Muscle layer of duodenum (tissue), 2 donors: ENCODE data around the gene FBRS.

ENCODE experiments used
- H3K27ac ChIP-seq: one replicate; pipeline ENCODE4 v1.7.0; 2013; ENCODE audit warnings: mild to moderate bottlenecking, low read length
- H3K27me3 ChIP-seq: one replicate; pipeline ENCODE4 v1.7.0; 2013; ENCODE audit warnings: low read depth, mild to moderate bottlenecking, control low read depth, low read length
- H3K36me3 ChIP-seq, 2 donors: one replicate each; pipeline ENCODE4 v1.7.0; 2013; ENCODE audit warnings: low read length in 2 of 2, control low read depth in 1 of 2, mild to moderate bottlenecking in 1 of 2; ENCODE audit not compliant: insufficient read depth in 2 of 2, control insufficient read depth in 1 of 2
- H3K4me1 ChIP-seq, 2 donors: one replicate each; pipeline ENCODE4 v1.7.0; 2013; ENCODE audit warnings: low read length in 2 of 2, mild to moderate bottlenecking in 2 of 2, control low read depth in 1 of 2, moderate library complexity in 1 of 2; ENCODE audit not compliant: insufficient read depth in 2 of 2, control insufficient read depth in 1 of 2
- H3K4me3 ChIP-seq, 2 donors: one replicate each; pipeline ENCODE4 v1.7.0; 2013; ENCODE audit warnings: low read length in 2 of 2, low read depth in 1 of 2, mild to moderate bottlenecking in 1 of 2
- H3K9me3 ChIP-seq, 2 donors: one replicate each; pipeline ENCODE4 v1.7.0; 2013; ENCODE audit warnings: low read length in 2 of 2, control low read depth in 1 of 2, mild to moderate bottlenecking in 1 of 2; ENCODE audit not compliant: control insufficient read depth in 1 of 2
- donor health status: healthy.

FBRS gene

DNA sequence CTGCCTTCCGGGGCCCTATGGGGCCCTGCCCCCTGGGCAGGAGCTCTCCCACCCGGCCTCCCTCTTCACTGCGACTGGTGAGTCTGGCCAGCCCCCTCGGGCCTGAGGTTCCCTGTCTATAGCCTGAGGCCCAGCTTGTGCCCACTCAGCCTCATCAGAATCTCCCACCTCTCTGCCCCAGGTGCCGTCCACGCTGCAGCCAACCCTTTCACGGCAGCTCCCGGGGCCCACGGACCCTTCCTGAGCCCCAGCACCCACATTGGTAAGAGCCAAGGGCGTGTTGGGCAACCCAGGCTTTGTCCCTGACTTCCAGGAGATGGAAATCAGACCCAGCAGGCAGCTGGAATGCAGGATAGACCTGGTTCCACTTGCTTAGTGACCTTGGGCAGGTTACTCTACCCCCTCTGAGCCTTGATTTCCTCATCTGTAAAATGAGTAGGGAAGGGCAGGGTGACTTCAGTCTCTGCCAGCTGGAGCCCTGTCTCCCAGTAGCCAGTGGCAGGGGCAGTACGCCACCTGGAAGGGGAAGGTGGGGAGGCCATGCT is 9.2 kb downstream of the FBRS start:
- Histone ChIP-seq H3K27ac (no peak overlapping the region), H3K36me3 (peaks cover 51 to 78% of the 10 kb centered on the region in 2 donors), H3K27me3 (no peaks in the 10 kb centered on the region), H3K4me1 (peaks cover 0 to 16% of the 10 kb centered on the region in 2 donors), H3K9me3 (no peaks in the 10 kb centered on the region), H3K4me3 (no peak overlapping the region)

GRCh38 chr16:30668393-30668792 is 10.2 kb downstream of the FBRS start:
- H3K27ac ChIP-seq = no peak overlapping the region
- H3K4me3 ChIP-seq = no peak overlapping the region
- no peaks in the 10 kb centered on the region for H3K9me3 ChIP-seq
- H3K36me3 ChIP-seq = peaks cover 43 to 69% of the 10 kb centered on the region in 2 donors
- H3K27me3 ChIP-seq = no peaks in the 10 kb centered on the region
- peaks cover 0 to 8% of the 10 kb centered on the region in 2 donors for H3K4me1 ChIP-seq

GRCh38 chr16:30669026-30669902 is 11.0 kb downstream of the FBRS start:
- Histone ChIP-seq H3K4me1 (peaks cover 0 to 2% of the 10 kb centered on the region in 2 donors), H3K9me3 (no peaks in the 10 kb centered on the region), H3K27me3 (no peaks in the 10 kb centered on the region), H3K27ac (no peak overlapping the region), H3K4me3 (no peak overlapping the region), H3K36me3 (peaks cover 38 to 63% of the 10 kb centered on the region in 2 donors)

DNA sequence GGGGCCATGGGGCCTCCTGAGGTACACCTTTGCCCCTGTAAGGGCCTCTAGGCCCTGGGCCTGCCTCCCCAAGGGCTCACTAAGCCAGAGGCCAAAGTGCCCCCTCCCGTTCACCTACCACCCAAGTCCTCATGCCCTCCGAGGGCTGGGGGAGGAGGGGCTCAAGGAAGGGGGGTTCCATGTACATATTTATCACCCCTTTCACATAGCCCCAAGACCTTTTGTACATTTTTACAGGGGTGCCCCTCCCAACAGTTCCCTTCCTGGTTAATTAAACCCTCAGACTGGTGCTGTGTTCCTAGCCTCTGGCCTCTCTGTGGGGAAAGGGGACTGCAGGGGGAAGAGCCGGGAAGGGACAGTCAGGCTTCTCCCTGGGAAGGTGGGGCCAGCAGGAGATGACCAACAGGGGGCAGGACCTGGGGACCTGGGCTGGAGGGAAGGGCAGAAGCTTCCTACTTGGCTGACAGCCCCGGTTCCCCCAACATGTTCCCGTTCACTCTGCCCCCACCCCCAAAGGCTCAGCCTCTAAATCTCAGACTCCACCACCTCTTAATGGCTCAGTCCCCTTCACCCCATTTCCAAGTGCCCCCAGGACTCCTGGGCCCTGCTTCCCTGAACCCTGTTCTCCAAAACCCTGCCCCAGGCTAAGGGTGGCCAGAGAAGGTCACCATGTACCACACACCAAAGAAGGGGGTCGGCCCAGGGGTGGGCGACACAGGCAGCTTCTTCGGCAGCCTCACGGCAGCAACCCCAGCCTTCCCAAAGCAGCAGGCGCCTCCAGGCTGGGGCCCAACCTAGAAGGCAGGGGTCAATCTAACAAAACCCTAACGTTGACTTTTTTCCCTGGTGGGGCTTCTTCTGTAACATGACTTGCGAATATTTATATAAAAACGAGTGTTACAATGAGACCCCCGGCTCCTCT is 11.9 kb downstream of the FBRS start:
- peaks cover 33 to 54% of the 10 kb centered on the region in 2 donors for H3K36me3 ChIP-seq
- no peaks in the 10 kb centered on the region for H3K9me3 ChIP-seq

DNA sequence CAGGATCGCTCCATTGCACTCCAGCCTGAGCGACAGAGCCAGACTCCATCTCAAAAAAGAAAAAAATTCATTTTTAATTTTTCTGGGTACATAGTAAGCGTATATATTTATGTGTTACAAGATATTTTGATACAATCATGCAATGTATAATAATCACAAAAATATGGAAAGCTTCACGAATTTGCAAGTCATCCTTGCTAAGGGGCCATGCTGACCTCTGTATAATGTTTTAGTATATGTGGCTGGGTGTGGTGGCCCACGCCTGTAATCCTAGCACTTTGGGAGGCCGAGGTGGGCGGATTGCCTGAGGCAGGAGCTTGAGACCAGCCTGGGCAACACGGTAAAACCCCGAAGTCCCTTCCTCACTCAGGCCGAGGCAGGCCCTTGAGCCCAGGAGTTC is 16.9 kb downstream of the FBRS start:
- no peak overlapping the region for H3K27ac ChIP-seq
- H3K4me1 ChIP-seq = no peaks in the 10 kb centered on the region
- H3K36me3 ChIP-seq = peaks cover 0 to 6% of the 10 kb centered on the region in 2 donors
- H3K27me3 ChIP-seq = no peaks in the 10 kb centered on the region
- no peaks in the 10 kb centered on the region for H3K9me3 ChIP-seq
- no peak overlapping the region for H3K4me3 ChIP-seq

More for the DNA sequence above, 11.9 kb downstream of the FBRS start:
- Histone ChIP-seq H3K4me1 (no peaks in the 10 kb centered on the region), H3K27ac (no peak overlapping the region), H3K4me3 (no peak overlapping the region), H3K27me3 (no peaks in the 10 kb centered on the region)

- no peaks in the 10 kb centered on the region for H3K4me1 ChIP-seq
- no peak overlapping the region for H3K4me3 ChIP-seq
- no peaks in the 10 kb centered on the region for H3K36me3 ChIP-seq
- no peaks in the 10 kb centered on the region for H3K9me3 ChIP-seq
- H3K27me3 ChIP-seq = no peaks in the 10 kb centered on the region
- H3K27ac ChIP-seq = no peak overlapping the region
Observed at GRCh38 chr16:30677931-30678585, 19.8 kb downstream of the FBRS start.

- Histone ChIP-seq H3K9me3 (no peaks in the 10 kb centered on the region), H3K4me3 (no peak overlapping the region), H3K27me3 (no peaks in the 10 kb centered on the region), H3K36me3 (no peaks in the 10 kb centered on the region), H3K27ac (no peak overlapping the region), H3K4me1 (no peaks in the 10 kb centered on the region)
Observed at GRCh38 chr16:30678586-30678970, 20.3 kb downstream of the FBRS start.

- no peaks in the 10 kb centered on the region for H3K4me1 ChIP-seq
- H3K27me3 ChIP-seq = no peaks in the 10 kb centered on the region
- no peak overlapping the region for H3K27ac ChIP-seq
- no peaks in the 10 kb centered on the region for H3K9me3 ChIP-seq
- H3K36me3 ChIP-seq = no peaks in the 10 kb centered on the region
- H3K4me3 ChIP-seq = no peak overlapping the region
Observed at GRCh38 chr16:30680326-30680725, 22.1 kb downstream of the FBRS start.

DNA sequence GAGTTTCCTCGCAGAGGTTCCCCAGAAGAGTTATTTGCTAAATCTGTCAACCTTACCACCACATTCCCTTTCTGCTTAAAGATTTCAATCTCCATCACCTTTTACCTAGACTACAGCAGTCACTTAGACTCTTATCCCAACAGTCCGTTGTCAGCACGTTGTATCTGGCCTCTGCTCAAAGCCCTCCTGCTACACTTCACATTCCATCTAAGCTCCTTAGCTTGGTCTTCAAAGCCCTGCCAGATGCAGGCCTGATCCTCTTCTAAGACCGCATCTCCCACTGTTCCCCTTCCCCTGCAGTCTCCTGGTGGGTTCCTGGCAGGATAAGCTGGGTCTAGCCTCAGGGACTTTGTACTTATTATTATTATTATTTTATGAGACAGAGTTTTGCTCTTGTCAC is 30.5 kb downstream of the FBRS start:
- Histone ChIP-seq H3K4me1 (peaks cover 0 to 2% of the 10 kb centered on the region in 2 donors), H3K4me3 (no peak overlapping the region), H3K27me3 (no peaks in the 10 kb centered on the region), H3K27ac (no peak overlapping the region), H3K9me3 (no peaks in the 10 kb centered on the region), H3K36me3 (no peaks in the 10 kb centered on the region)

DNA sequence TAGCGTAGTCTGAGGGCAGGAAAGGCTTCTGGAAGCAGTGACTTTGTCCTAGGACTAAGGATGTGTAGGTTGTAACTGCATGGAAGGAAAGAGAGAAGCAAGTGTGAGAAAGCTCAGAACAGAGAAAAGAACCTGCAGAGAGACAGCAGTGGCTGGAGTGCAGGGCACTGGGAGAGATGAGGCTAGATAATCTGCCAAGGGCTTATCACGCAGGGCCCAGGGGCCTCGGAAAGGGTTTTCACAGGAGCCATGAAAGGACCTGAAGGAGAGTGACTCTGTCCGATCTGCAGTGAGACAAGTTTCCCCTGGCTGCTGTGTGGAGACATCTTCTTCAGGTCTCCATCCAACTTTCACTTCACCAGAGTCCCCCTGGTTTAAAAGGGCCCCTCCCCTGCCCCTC is 33.7 kb downstream of the FBRS start:
- Histone ChIP-seq H3K4me3 (no peak overlapping the region), H3K27ac (no peak overlapping the region), H3K27me3 (no peaks in the 10 kb centered on the region), H3K36me3 (no peaks in the 10 kb centered on the region), H3K4me1 (peaks cover 0 to 3% of the 10 kb centered on the region in 2 donors), H3K9me3 (no peaks in the 10 kb centered on the region)
